DND-41 (cell line): ENCODE results near the gene THPO.

Source experiments
- CTCF ChIP-seq: IDR thresholded peaks from 2 replicates; pipeline ENCODE4 v1.5.1; 2012; ENCODE audit warnings: borderline replicate concordance, low read length, moderate library complexity, mild to moderate bottlenecking; ENCODE audit not compliant: poor library complexity, severe bottlenecking; ENCODE audit errors: extremely low read depth
- EZH2 ChIP-seq: IDR thresholded peaks from 3 replicates; pipeline ENCODE4 v1.6.1; 2012; ENCODE audit warnings: borderline replicate concordance, low read depth, mild to moderate bottlenecking, moderate library complexity, low read length, inconsistent platforms; ENCODE audit not compliant: severe bottlenecking

GRCh38 chr3:184389935-184390528, 12.0 kb upstream of the THPO start:
- no peak for TF ChIP-seq CTCF
- TF ChIP-seq EZH2: no peak
